DOHH2 (cell line): Measurements from ENCODE around the gene GAD1.

Source experiments
- H3F3A ChIP-seq: fragments of 200-600 bp; sonication (generic), shearing (Covaris generic); 2 replicates; pipeline ENCODE4 v1.6.0; 2016; ENCODE audit warnings: antibody characterized with exemption, mild to moderate bottlenecking; ENCODE audit not compliant: control insufficient read depth, insufficient read depth
- H3K27ac ChIP-seq: fragments of 200-600 bp; sonication (generic); 2 replicates; pipeline ENCODE4 v1.5.1; 2014; ENCODE audit warnings: low read depth, mild to moderate bottlenecking, low read length, moderate library complexity
- H3K27me3 ChIP-seq: fragments of 200-600 bp; sonication (generic); 2 replicates; pipeline ENCODE4 v1.6.1; 2014; ENCODE audit warnings: mild to moderate bottlenecking, low read length, mixed read lengths; ENCODE audit not compliant: control insufficient read depth
- H3K36me3 ChIP-seq: fragments of 200-600 bp; sonication (generic); 2 replicates; pipeline ENCODE4 v1.6.1; 2014; ENCODE audit warnings: mild to moderate bottlenecking, low read length, moderate library complexity, mixed read lengths; ENCODE audit not compliant: control insufficient read depth
- H3K4me1 ChIP-seq: fragments of 200-600 bp; sonication (generic); 2 replicates; pipeline ENCODE4 v1.6.1; 2014; ENCODE audit warnings: mild to moderate bottlenecking, low read length, mixed read lengths; ENCODE audit not compliant: control insufficient read depth
- H3K4me2 ChIP-seq: fragments of 200-600 bp; sonication (generic); 2 replicates; pipeline ENCODE4 v1.6.0; 2014; ENCODE audit warnings: mild to moderate bottlenecking, low read length, moderate library complexity
- H3K4me3 ChIP-seq: fragments of 200-600 bp; sonication (generic); 2 replicates; pipeline ENCODE4 v1.5.1; 2014; ENCODE audit warnings: mild to moderate bottlenecking, low read length, mixed read lengths
- H3K79me2 ChIP-seq: fragments of 200-600 bp; sonication (generic); 2 replicates; pipeline ENCODE4 v1.6.1; 2014; ENCODE audit warnings: mild to moderate bottlenecking, low read length, mixed read lengths; ENCODE audit not compliant: control insufficient read depth
- H3K9me2 ChIP-seq: fragments of 200-600 bp; sonication (generic); replicated peaks from 2 replicates; pipeline ENCODE4 v1.6.1; 2014; ENCODE audit warnings: mild to moderate bottlenecking, low read length, mixed read lengths; ENCODE audit not compliant: control insufficient read depth
- H3K9me3 ChIP-seq: fragments of 200-600 bp; sonication (generic); 2 replicates; pipeline ENCODE4 v1.6.1; 2014; ENCODE audit warnings: antibody characterized with exemption, low read length, mixed read lengths; ENCODE audit not compliant: control insufficient read depth, insufficient read depth
- H4K20me1 ChIP-seq: fragments of 200-600 bp; sonication (generic); 2 replicates; pipeline ENCODE4 v1.6.0; 2014; ENCODE audit warnings: low read depth, mild to moderate bottlenecking, antibody characterized with exemption, low read length, moderate library complexity; ENCODE audit not compliant: control insufficient read depth, insufficient read depth
- CTCF ChIP-seq: fragments of 200-600 bp; sonication (generic); IDR thresholded peaks from one replicate; pipeline ENCODE4 v1.5.1; 2014; ENCODE audit warnings: antibody characterized with exemption, mild to moderate bottlenecking, low read depth, low read length; ENCODE audit not compliant: poor library complexity, severe bottlenecking
- EZH2phosphoT487 ChIP-seq: fragments of 200-600 bp; sonication (generic); IDR thresholded peaks from 2 replicates; pipeline ENCODE4 v1.6.1; 2017; ENCODE audit warnings: borderline replicate concordance, mild to moderate bottlenecking, antibody characterized with exemption, low read length, moderate library complexity, mixed read lengths

The GAD1 gene

DNA sequence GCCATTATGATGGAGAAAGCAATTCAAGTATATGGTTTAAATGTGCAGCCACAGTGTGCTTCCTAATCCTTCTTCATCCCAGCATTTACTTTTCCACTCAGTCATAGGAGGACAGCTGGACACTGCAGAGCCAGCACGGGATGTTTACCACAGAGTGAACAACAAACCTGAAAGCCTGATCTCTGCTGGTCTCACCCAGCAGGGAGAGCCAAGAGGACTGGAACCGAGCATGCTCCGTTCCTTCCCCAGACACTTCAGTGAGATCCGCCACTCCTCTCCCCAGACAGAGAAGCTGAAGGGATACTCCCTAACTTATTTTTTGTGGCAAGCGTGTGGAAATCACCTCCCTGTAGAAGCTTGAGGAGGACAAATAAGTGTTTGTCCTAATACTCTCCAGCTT is 89.2 kb downstream of the GAD1 start:
- Histone ChIP-seq H3F3A (no peaks in the 10 kb centered on the region), H3K4me3 (no peak overlapping the region), H3K27me3 (peaks cover 12% of the 10 kb centered on the region; the same call in 1 of the 2 replicates), H3K27ac (no peak overlapping the region), H3K9me3 (no peaks in the 10 kb centered on the region), H3K9me2 (no peaks in the 10 kb centered on the region), H3K4me2 (no peak overlapping the region), H4K20me1 (no peaks in the 10 kb centered on the region), H3K79me2 (no peaks in the 10 kb centered on the region), H3K4me1 (no peaks in the 10 kb centered on the region), H3K36me3 (no peaks in the 10 kb centered on the region)
- no peak for TF ChIP-seq EZH2phosphoT487
- TF ChIP-seq CTCF: no peak
